Neural progenitor cell (in vitro differentiated cells): ENCODE data around the gene ACACB. TPM values are rescaled to one million over a fixed set of nuclear protein-coding genes. Genes with fewer than 3 reads are reported as not detected.

Experiments used
- DNase-seq: peaks from one replicate; pipeline ENCODE4 v3.0.0-alpha.2; 2016; ENCODE audit warnings: low spot score
- H2AFZ ChIP-seq: fragments of 200-600 bp; sonication (generic); replicated peaks from 2 replicates; pipeline ENCODE4 v1.6.1; 2016; ENCODE audit warnings: antibody characterized with exemption
- H3F3A ChIP-seq: fragments of 200-600 bp; sonication (generic); 2 replicates; pipeline ENCODE4 v1.6.1; 2016; ENCODE audit warnings: antibody characterized with exemption, low read depth
- H3K27ac ChIP-seq: fragments of 200-600 bp; sonication (generic); 2 replicates; pipeline ENCODE4 v1.5.1; 2016; ENCODE audit warnings: mild to moderate bottlenecking
- H3K27me3 ChIP-seq: fragments of 200-600 bp; sonication (generic); 2 replicates; pipeline ENCODE4 v1.6.1; 2016; ENCODE audit warnings: mild to moderate bottlenecking, moderate library complexity
- H3K36me3 ChIP-seq: fragments of 200-600 bp; sonication (generic); 2 replicates; pipeline ENCODE4 v1.5.1; 2016
- H3K4me1 ChIP-seq: fragments of 200-600 bp; sonication (generic); 2 replicates; pipeline ENCODE4 v1.6.1; 2016; ENCODE audit warnings: mixed run types
- H3K4me2 ChIP-seq: fragments of 200-600 bp; sonication (generic); 2 replicates; pipeline ENCODE4 v1.6.1; 2016
- H3K4me3 ChIP-seq: fragments of 200-600 bp; sonication (generic); 2 replicates; pipeline ENCODE4 v1.5.1; 2016
- H3K79me2 ChIP-seq: fragments of 200-600 bp; sonication (generic); 2 replicates; pipeline ENCODE4 v1.6.1; 2016; ENCODE audit warnings: low read depth
- H3K9ac ChIP-seq: fragments of 200-600 bp; sonication (generic); 2 replicates; pipeline ENCODE4 v1.6.1; 2016
- H3K9me3 ChIP-seq: fragments of 200-600 bp; sonication (generic); 2 replicates; pipeline ENCODE4 v1.5.1; 2016; ENCODE audit warnings: low read depth
- H4K20me1 ChIP-seq: fragments of 200-600 bp; sonication (generic); 2 replicates; pipeline ENCODE4 v1.6.1; 2016; ENCODE audit warnings: low read depth
- H3K27ac Mint-ChIP-seq: 3 replicates; pipeline ENCODE4 v1.8.0; 2021; ENCODE audit warnings: mixed read lengths
- H3K27me3 Mint-ChIP-seq: 2 replicates; pipeline ENCODE4 v1.8.0; 2022; ENCODE audit warnings: low read depth, mild to moderate bottlenecking, inconsistent platforms, moderate library complexity, mixed read lengths; ENCODE audit not compliant: insufficient read depth
- H3K36me3 Mint-ChIP-seq: 3 replicates; pipeline ENCODE4 v1.8.0; 2021; ENCODE audit warnings: mixed read lengths
- H3K4me1 Mint-ChIP-seq: 3 replicates; pipeline ENCODE4 v1.8.0; 2021; ENCODE audit warnings: mixed read lengths
- H3K4me3 Mint-ChIP-seq: 3 replicates; pipeline ENCODE4 v1.8.0; 2021; ENCODE audit warnings: mild to moderate bottlenecking, moderate library complexity, mixed read lengths
- H3K9me3 Mint-ChIP-seq: 3 replicates; pipeline ENCODE4 v1.8.0; 2020; ENCODE audit warnings: mixed read lengths
- EZH2 ChIP-seq: fragments of 200-600 bp; sonication (generic); IDR thresholded peaks from 2 replicates; pipeline ENCODE4 v1.6.1; 2017; ENCODE audit warnings: antibody characterized with exemption, mild to moderate bottlenecking, moderate library complexity
- EZH2phosphoT487 ChIP-seq: fragments of 200-600 bp; sonication (generic); IDR thresholded peaks from 2 replicates; pipeline ENCODE4 v1.6.1; 2017; ENCODE audit warnings: antibody characterized with exemption
- total RNA-seq: library from RNA; depleted of rRNA; stranded (reverse); fragments of >200 nt; gene quantifications from 2 replicates; pipeline ENCODE4 v1.2.3, GENCODE V29; 2015; ENCODE audit warnings: low replicate concordance
- TF ChIP-seq, protein P1 (sequence below): fragments of 200-600 bp; sonication (generic); IDR thresholded peaks from 2 replicates; pipeline ENCODE4 v1.5.1; 2017; ENCODE audit warnings: antibody characterized with exemption, mild to moderate bottlenecking

The ACACB gene
- total RNA-seq, 1 donor from 2014 or later: 2.4 TPM

DNA sequence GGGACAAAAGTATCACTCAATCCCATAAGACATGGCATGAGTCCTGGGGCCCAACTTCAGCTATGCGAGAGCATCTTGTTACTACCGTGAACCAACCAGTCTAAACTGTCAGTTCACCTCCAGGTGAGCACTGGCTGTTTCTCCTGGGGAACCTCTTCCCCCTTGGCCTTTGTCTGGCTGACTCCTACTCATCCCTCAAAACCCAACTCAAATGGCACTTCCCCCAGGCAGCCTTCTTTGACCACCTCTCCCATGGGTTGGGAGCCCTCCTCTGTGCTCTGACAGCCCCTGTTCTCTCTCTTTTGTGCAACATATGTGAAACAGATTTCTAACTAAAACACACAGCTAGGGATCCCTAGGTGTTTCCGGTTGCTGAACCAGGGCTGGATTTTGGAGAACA lies 155.0 kb downstream of the ACACB start:
- no peaks in the 10 kb centered on the region for H4K20me1 ChIP-seq
- no peaks in the 10 kb centered on the region for H3K79me2 ChIP-seq
- Mint-ChIP-seq H3K4me1 (peaks cover 3% of the 10 kb centered on the region), H3K27me3 (peaks cover 9% of the 10 kb centered on the region), H3K4me3 (no peak overlapping the region), H3K27ac (no peak overlapping the region), H3K9me3 (peaks cover 7% of the 10 kb centered on the region), H3K36me3 (no peaks in the 10 kb centered on the region)
- H3K27ac ChIP-seq: no peak overlapping the region
- no peaks in the 10 kb centered on the region for H3F3A ChIP-seq
- H3K4me1 ChIP-seq: peaks cover 5% of the 10 kb centered on the region
- H3K4me3 ChIP-seq: no peak overlapping the region
- H3K27me3 ChIP-seq: peaks cover 8% of the 10 kb centered on the region
- DNase-seq: no peak
- TF ChIP-seq, protein P1, sequence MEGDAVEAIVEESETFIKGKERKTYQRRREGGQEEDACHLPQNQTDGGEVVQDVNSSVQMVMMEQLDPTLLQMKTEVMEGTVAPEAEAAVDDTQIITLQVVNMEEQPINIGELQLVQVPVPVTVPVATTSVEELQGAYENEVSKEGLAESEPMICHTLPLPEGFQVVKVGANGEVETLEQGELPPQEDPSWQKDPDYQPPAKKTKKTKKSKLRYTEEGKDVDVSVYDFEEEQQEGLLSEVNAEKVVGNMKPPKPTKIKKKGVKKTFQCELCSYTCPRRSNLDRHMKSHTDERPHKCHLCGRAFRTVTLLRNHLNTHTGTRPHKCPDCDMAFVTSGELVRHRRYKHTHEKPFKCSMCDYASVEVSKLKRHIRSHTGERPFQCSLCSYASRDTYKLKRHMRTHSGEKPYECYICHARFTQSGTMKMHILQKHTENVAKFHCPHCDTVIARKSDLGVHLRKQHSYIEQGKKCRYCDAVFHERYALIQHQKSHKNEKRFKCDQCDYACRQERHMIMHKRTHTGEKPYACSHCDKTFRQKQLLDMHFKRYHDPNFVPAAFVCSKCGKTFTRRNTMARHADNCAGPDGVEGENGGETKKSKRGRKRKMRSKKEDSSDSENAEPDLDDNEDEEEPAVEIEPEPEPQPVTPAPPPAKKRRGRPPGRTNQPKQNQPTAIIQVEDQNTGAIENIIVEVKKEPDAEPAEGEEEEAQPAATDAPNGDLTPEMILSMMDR: no peak
- no peak for TF ChIP-seq EZH2phosphoT487
- TF ChIP-seq EZH2: no peak
- H3K9me3 ChIP-seq: no peaks in the 10 kb centered on the region
- no peak overlapping the region for H3K9ac ChIP-seq
- no peak overlapping the region for H3K4me2 ChIP-seq
- H2AFZ ChIP-seq: no peak overlapping the region
- H3K36me3 ChIP-seq: no peaks in the 10 kb centered on the region

DNA sequence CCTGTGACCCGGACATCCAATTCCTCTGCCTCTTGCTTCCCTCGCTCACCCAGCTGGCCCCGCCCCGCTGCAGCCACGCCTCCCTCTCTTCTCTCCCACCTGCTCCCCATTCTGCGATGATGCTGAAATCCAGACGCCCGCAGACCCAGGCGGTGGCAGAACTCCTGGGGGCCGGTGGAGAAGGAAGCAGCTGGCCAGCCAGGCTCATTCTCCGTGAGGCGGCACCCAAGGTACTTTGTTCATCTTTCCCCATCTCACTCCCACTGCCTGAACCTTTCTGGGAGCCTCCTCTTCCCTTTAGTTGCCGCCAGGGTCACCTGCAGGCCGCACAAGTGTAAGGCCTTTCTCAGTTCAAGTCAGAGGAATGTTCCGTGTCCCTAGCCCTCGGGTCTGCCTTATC lies 157.0 kb downstream of the ACACB start:
- H2AFZ ChIP-seq: peak overlapping the region; percentile 82
- no peaks in the 10 kb centered on the region for H3K79me2 ChIP-seq
- no peak overlapping the region for H3K27ac Mint-ChIP-seq
- H3K27ac ChIP-seq: no peak overlapping the region
- no peaks in the 10 kb centered on the region for H3K36me3 ChIP-seq
- no peaks in the 10 kb centered on the region for H4K20me1 ChIP-seq
- H3K9ac ChIP-seq: no peak overlapping the region
- peak; percentile 55 for DNase-seq
- H3K27me3 Mint-ChIP-seq: peaks cover 9% of the 10 kb centered on the region
- peaks cover 12% of the 10 kb centered on the region for H3K4me1 ChIP-seq
- no peak overlapping the region for H3K4me3 ChIP-seq
- H3K4me2 ChIP-seq: peak overlapping the region; percentile 55
- H3K36me3 Mint-ChIP-seq: no peaks in the 10 kb centered on the region
- H3K27me3 ChIP-seq: peaks cover 8% of the 10 kb centered on the region
- no peak overlapping the region for H3K4me3 Mint-ChIP-seq
- H3K4me1 Mint-ChIP-seq: peaks cover 10% of the 10 kb centered on the region
- no peaks in the 10 kb centered on the region for H3F3A ChIP-seq
- H3K9me3 ChIP-seq: no peaks in the 10 kb centered on the region
- H3K9me3 Mint-ChIP-seq: peaks cover 7% of the 10 kb centered on the region
- TF ChIP-seq, protein P1: no peak
- TF ChIP-seq EZH2 (no peak), EZH2phosphoT487 (no peak)

DNA sequence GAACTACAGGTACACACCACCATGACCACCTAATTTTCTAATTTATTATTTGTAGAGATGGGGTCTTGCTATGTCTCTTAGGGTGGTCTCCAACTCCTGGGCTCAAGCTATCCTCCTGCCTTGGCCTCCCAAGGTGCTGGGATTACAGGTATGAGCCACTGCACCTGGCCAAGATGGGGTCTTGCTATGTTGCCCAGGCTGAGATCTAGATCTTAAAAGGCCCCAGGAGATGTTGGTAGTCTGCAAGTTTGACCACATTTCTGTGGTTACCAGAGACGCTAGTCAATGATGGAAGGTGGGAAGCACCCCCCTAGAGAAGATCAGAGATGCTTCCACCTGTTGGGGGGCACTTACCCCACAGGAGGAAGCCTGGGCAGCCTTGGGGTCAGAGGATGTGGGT lies 158.0 kb downstream of the ACACB start:
- no peak overlapping the region for H2AFZ ChIP-seq
- H3K9me3 ChIP-seq: no peaks in the 10 kb centered on the region
- Mint-ChIP-seq H3K4me3 (no peak overlapping the region), H3K27ac (no peak overlapping the region), H3K27me3 (peaks cover 9% of the 10 kb centered on the region), H3K36me3 (no peaks in the 10 kb centered on the region), H3K9me3 (peaks cover 7% of the 10 kb centered on the region), H3K4me1 (peaks cover 14% of the 10 kb centered on the region)
- DNase-seq: no peak
- no peak overlapping the region for H3K4me3 ChIP-seq
- no peaks in the 10 kb centered on the region for H4K20me1 ChIP-seq
- no peak overlapping the region for H3K27ac ChIP-seq
- no peaks in the 10 kb centered on the region for H3K79me2 ChIP-seq
- H3K4me1 ChIP-seq: peaks cover 17% of the 10 kb centered on the region
- H3K36me3 ChIP-seq: no peaks in the 10 kb centered on the region
- no peak overlapping the region for H3K4me2 ChIP-seq
- H3K27me3 ChIP-seq: peaks cover 8% of the 10 kb centered on the region
- TF ChIP-seq, protein P1: no peak
- TF ChIP-seq EZH2 (no peak), EZH2phosphoT487 (no peak)
- H3F3A ChIP-seq: peaks cover 3% of the 10 kb centered on the region
- H3K9ac ChIP-seq: no peak overlapping the region
